ENCODE data around the gene SRPX.

SRPX gene, protein sequence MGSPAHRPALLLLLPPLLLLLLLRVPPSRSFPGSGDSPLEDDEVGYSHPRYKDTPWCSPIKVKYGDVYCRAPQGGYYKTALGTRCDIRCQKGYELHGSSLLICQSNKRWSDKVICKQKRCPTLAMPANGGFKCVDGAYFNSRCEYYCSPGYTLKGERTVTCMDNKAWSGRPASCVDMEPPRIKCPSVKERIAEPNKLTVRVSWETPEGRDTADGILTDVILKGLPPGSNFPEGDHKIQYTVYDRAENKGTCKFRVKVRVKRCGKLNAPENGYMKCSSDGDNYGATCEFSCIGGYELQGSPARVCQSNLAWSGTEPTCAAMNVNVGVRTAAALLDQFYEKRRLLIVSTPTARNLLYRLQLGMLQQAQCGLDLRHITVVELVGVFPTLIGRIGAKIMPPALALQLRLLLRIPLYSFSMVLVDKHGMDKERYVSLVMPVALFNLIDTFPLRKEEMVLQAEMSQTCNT

DNA sequence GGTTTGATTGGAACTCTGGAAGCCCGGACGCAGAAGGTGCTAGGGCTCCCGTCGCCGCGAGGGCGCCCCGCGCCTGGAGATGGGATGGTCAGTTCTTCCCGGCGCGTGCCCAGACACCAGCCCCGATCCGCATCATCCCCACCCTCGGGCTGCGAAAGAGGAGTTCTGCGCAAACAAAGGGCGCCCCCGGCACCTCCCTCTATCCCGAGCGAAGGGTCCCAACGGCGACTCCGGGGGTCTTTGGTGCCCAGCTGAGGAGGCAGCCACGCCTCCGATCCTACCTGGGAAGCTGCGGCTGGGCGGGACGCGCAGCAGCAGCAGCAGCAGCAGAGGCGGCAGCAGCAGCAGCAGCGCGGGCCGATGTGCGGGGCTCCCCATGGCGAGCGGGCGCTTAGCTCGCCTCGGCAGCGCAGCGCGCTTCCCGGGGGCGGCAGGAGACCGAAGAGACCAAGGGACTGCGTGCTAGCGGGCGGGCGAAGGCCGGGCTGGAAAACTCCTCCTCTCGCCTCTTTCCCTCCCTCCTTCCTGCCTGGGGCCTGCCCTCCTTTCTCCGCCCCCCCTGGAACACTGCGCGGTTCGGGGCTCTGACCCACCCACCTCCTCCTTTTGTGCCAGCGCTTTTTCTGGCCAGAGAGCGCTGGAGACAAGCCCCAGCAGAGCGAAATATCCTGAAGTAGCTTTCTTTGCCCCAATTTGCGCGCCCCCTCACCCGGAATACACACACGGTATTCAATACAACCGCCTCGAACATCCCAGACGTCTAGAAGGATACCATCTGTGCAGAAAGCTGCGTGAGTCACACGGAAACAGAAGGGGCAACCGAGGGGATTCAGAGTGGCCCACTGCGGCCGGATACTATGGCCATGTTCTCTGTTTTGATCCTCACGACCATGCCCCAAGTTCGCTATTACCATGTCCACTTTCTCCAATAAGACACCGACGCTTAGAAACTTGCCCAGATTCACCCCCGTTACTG is at the start of gene SRPX:
Gene SRPX (minus strand): TSS at position 457 of the 976 bp plus-strand sequence. CDS start 79 bp downstream, at position 378.
- no peak for DNase-seq

DNA sequence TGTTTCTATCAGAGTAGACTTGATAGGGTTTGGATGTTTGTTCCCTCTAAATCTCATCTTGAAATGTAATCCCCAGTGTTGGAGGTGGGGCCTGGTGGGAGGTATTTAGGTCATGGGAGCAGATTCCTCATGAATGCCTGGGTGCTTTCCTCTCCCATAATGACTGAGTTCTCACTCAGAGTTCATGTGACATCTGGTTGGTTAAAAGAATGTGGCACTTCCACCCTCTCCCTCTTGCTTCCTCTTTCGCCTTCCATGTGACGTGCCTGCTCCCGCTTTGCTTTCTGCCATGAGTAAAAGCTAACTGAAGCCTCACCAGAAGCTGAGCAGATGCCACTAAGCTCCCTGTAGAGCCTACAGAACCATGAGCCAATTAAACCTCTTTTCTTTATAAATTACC is 47.3 kb upstream of the SRPX start:
- no peak for DNase-seq

DNA sequence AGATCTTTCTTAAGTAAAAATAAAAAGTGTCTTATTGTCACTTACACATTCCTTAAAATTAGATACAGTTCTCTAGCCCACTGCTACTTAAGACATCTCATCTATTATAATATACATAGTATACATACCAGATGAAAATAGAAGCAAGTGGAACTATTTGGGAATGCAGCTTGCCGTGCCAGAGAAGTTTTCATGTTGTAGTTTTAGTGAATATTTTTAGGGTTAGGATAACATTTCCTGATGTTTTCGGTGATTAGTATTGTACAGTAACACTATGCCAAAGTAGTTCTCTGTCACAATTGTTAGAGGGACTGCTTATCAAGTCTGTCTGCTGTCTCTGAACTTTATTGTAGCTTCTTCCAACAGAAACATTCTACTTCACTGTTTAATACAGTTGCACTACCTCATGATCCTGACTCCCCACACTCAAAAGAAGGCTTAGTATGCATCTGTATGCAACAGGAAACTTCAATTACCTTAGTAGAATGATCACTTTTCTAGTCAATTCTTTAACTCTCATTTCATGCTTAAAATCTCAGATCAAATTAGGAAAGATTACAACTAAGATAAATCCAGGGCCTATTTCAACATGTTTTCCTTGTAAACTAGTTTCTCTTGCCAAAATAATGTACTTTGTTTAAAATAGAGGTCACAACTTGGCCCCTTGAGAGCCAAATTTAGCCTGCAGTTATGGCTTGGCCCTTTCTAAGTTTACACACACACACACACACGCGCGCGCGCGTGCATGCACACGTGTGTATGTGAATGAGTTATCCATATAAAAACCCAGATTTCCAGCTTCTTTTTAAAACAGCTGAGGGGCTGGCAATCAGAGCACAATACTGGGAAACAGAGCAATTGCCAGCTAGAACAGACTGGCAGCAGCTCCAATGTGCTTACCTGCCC is 42.3 kb upstream of the SRPX start:
- no peak for DNase-seq

DNA sequence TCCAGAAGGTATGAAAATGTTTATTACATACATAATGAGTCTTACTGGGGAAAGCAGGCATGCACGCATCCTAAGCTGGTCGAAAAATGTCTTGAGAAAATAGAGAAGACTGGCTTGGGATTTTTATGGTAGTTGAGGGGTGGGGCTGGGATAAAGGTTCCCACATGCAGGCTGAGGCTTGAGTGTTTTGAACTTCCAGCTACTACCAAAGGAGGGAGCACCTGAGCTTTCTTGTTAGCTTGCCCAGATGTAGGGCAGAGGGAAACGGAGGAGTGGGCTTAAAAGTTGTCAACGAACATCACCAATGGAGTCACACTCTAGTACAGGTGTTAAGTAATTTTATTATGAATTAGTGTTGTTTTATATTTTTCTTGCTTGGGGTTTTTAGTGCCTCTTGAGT is 39.6 kb upstream of the SRPX start:
- peak; percentile 6 for DNase-seq

DNA sequence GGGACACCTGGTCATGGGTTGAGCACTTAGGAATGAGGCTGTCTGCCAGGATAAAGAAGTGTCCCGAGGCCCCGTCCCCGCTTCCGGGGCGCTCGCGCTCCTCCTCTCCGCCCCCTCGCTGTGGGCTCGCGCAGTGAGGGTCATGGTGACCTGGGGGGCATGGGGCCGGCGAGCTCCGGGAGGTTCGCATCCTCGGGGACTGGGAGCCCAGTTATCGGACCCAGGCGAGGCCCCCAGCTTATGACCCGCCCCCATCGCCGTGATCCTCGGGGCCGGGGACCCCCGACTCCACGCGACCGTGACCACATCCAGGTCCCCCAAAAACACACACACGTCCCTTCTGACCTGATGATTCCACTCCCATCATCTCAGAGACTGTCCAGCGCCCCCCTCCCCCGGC is 35.3 kb upstream of the SRPX start:
- DNase-seq: no peak

DNA sequence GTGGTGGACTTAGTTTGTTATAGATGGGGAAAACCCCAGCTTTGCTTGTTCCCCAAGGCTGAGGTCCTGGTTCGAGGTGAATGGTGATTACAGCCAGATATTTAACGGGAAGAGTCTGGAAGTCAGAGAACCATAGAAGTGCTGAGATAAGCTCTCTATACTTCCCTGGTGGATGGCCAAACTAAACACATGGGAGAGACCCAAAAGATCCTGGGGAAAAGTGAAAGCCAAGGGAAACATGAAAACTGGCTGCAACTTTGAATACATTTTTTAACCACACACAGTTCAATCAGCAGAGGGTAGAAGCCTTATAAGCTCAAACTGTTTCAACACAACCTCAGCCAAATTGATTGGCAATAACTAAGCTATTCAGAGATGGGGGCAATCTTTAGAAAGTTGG is 29.3 kb upstream of the SRPX start:
- DNase-seq: no peak

DNA sequence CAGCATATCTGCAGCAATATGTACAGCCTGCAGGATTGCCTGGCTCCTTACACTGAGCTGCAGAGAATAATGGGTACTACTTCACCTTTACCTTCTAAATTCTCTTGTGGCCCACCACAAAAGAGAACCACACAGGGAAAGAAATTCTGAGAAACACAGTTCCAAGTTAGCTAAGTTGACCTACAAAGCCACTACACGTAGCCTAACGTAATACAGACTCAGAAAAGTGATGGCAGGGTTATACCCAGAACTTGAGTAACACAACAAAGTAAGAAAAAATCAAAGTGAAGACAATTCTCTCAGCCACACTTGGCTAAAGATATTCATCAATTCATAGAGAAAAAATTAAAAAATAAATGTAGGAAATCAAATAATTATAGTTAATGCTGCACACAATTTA is 26.4 kb upstream of the SRPX start:
- DNase-seq: no peak

DNA sequence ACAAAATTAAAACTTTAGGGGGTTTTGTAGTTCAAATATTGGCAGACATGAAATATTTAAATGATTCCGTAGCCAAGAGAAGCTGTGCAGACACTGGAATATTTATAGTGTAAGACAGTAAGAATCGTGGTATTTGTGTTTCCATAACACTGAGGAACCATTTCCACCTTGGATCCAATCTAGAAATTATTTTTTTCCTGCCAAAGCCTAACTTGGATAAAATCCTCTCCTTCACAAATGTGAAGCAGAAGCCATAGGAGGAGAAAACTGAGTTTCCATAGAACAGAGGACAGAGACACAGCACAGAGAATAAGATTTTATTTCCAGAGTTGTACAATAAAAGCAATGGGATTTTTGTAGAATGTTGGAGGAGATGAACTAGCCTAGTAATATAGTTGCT is 19.9 kb upstream of the SRPX start:
- DNase-seq: no peak

DNA sequence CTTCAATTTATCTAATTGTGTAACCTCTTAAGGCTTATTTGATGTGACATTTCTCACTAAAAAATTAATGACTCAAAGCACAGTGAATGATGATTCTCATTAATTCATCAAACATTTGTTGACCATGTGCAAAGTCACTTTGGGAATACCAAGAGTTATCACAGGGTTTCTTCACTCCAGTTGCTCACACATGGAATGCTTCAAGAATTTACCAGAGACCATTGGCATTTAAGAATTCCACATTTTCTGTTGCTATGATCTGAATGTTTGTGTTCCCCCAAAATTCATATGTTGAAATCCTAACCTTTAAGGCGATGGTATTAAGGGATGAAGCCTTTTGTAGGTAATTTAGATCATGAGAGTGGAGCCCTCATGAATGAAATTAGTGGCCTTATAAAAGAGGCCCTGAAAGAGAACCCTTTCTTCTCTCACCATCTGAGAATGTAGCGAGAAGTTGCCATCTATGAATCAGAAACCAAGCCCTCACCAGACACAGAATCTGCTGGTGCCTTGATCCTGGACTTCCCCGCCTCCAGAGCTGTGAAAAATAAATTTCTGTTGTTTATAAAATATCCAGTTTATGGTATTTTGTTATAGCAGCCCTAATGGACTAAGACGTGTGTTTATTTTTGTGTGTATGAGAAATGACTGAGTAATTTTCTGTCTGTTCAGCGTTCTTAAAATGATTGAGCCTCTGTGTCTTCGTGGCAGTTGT is 16.4 kb upstream of the SRPX start:
- no peak for DNase-seq

DNA sequence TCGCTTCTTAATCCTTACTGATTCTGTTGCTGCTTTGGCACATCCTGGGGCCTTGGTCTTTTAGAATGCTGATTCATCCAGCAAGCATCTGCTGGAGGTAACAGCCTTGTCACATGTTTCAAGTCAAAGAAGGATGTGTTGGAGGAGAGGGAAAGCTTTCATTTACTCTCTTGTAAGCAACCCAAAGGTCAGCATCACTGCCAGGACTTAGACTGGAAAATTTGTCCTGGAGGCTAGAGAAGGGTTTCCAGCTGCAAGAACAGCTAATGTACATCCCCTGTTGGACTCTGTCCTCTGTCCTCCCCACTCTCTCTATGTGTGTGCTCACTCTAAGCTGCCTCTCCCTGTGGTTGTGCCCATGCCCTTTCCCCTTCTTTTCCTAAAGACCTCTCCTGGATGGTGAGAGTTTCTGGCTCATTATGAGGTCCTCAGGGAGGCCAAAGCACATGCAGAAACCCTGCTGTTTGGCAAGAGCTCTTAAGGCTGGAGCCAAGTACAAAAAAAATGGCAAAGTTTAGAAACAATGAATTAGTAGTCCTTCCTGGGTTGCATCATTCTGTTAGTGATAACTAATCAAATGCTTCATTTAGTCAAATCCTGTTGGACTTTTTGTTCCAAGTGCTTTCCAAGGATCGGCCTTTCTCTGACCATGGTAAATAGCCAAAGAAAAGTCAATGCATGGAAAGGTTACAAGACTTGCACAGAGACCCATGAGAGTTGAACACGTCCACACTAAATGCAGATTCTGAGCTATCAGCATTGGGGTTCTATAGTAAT is 13.4 kb upstream of the SRPX start:
- DNase-seq: no peak

DNA sequence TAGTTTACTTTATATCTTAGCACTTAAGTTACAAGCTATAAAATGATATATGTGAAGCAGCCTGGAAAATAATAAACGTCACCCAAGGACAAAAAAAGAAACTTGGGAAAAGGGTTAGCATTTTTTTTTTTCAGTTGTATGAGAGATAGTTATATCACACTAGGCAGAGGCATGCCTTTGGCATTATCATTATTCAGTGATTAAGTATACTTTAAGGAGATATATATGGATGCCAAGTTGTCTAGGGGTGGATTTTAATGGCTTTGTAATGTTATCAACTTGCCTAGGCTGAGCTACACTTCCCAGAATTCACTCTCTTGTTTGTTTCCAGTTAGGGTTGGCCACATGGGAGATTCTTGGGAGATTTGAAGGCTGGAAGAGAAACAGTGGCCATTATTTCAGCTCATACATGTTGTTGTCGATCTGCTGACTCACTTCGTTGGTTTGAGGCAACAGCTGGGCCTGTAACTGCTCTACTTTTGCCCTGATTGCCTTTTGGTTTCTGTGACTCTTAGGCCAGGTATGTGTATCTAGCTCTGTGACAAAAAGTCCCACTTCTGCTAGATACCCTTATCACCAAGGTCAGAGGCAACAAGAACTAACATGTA is 11.5 kb upstream of the SRPX start:
- DNase-seq: no peak

DNA sequence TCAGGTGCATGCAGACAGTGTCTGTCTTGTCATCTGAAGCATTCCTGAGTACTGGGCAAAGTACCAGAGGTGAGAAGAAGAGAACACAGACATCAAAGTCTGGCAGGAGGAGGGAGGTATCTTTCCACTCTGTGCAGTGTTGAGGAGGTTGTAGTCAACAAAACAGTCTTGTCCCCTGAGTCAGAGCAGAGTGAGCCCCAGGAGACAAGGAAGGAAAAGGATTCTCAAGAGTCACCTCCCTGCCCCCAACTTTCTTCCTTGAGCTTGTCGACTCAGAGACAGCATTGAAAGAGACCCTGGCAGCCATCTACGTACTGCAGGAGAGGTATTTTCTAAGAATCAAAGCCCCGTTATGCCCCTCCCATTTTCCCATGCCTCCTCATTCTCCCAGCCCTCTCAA is 4.4 kb upstream of the SRPX start:
- DNase-seq: no peak

DNA sequence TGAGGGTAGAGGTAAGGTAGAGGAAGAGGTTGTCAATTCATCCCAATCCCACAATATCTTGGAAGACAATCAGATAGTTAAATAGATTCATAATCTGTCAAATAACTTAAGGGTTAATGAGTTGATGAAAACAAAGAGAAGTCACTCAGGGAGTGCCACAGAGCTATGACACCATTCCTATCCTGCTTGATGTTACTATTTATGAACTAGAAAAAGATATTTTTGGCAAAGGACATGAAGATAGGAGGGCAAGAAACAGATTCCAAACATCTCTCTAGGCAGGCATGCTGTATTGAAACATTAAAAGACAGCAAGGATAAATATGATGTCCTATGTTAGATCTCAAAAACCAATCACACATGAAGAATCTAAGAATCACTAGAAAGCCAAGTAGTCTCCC is 3.5 kb upstream of the SRPX start:
- no peak for DNase-seq

DNA sequence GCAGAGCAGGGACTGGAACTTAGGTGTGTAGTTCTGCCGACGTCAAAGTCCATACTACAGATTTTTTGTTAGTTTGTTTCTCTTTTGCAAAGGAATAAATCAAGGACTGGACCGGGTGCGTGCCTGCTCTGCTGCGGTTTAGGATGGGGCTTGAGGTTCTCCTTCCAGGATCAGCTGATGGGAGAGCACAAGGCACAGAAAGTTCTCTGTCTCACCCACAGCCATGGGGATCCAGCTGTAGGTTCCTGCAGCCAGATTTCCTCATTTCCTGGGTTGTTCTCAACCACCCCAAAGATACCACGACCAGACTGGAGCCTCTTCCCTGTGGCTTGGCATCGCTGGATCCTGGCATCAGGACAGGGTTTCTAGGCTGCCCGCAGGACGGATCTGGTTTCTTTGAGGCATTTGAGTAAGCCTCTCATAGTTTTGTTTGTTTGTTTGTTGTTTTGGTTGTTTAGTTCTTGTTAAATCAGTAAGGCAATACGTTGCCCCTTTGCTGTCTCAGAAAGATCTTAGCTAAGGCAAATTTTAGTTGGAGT is 789 bp upstream of the SRPX start:
- no peak for DNase-seq

DNA sequence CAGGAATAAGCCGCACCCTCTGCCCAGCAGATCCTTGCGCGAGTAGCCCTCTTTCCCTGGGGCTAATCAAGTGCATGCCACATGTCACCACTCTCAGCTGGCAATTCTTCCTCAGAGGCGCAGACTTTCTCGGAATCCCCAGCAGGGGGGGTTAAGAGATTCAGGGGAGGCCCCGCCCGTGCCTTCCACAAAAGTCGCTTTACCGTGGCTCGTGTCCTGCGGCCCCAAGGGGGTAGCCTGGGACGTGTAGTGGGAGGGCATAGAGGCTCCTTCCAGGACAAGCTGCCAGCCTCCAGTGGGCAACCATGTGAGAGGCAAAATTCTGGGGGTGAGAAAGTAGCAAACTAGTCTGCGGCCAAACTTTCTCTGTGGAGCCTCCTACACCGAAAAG is 652 bp downstream of the SRPX start:
- DNase-seq: peak; percentile 23

DNA sequence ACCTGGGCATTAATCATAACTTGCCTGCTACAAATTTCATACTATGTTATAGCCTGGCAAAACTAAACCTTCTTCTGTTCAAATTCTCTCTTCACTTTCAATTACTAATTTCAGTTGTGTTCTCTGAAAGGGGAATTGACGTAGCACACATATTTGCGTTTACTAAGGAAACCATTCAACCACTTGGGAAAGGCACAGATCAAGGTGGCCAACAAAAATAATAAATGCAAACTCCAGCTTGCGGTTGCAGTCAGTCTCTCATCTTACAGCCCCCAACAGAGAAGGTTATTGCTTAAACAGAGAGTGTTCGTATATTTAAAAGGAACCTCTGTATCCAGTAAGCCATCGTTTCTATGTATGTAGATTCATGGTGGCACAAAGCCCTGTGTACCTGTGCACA is 4.0 kb downstream of the SRPX start:
- no peak for DNase-seq

DNA sequence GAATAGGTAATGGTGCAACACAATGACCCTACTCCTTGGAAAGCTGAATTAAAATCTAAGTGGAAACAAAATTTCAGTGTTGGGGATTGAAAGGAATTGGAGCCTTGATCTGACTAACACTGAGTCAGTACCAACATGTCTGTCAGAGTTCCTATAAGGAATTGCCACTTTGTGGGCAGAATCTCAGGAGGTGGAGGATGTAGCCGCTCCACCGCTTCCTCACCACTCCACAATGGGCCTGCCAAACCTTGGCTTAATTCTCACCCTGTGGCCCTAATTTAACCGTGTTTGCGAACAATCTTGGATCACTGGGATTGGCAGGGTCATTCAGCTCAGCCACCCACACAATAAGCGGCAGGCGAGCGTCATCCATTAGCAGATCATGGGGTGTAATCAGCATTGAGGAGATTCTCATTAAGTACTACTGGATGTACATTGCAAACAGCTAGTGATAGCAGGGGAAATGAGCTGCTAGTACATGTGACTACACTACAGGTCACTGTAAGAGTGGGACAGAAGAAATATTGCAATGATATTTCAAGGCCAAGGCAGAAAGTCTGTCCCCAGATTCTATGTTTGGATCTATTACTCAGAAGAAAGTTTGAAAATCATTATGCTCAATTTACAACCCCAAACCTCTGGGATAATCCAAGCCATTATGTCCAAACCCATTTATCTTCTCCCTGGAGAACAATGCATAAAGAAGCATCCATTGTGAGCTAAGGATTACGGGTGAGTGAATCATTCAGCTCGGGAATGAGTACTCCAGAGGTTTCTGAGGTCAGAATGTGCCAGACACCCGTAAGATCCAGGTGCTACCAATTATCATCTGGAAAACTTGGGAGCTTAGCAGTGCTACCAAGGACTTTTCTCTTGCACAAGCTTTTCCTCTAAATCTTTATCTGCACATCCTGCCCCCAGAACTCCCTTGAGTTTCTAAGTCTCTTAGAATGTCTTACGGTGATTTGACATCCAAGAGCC is 5.8 kb downstream of the SRPX start:
- DNase-seq: no peak

DNA sequence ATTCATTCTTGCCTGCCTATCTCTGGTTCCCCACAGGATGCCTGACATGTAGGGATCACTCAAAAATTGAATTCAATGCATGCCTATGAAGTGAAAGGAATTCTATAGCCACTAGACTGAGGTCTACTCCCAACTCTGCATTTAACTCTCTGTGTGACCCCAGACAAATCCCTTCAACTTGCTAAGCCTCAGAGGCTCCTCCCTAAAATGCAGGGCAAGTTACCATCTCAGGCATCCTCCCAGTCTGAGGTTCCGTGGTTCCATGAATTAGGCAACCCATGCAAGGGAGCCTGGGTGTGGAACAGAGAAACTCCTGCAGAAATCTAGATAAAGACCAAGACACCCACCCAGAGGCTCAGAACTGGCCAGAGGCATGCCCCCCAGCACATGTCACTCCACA is 6.6 kb downstream of the SRPX start:
- DNase-seq: no peak

Data from activated CD4-positive, alpha-beta T cell treated with anti-CD3 and anti-CD28 coated beads, Interleukin-2, amount 50 U/mL, for 16 hours (primary cell).